Measurements from ENCODE around the gene ZBTB49.

ZBTB49 gene

GRCh38 chr4:4288098-4288497 is 2.0 kb upstream of the ZBTB49 start:
- H2AFZ ChIP-seq (ENCODE audit: low read depth): no peak overlapping the region
- H3K36me3 ChIP-seq (ENCODE audit: insufficient read depth): no peaks in the 10 kb centered on the region; the same call in 1 of the 2 replicates
- peaks cover 13% of the 10 kb centered on the region for H3K4me1 ChIP-seq (ENCODE audit: low read depth, poor library complexity, severe bottlenecking)
- no peaks in the 10 kb centered on the region for H4K20me1 ChIP-seq (ENCODE audit: insufficient read depth)
- peaks cover 36% of the 10 kb centered on the region for H3K79me2 ChIP-seq (ENCODE audit: insufficient read depth, low read depth)
- H3K27ac ChIP-seq: no peak overlapping the region
- no peaks in the 10 kb centered on the region for H3K27me3 ChIP-seq (ENCODE audit: insufficient read depth, low read depth)
- no peak for TF ChIP-seq CTCF (conservative IDR thresholded peaks at IDR 0.05; ENCODE audit: low read depth, low read length)
- no peak overlapping the region for H3K9ac ChIP-seq
- 0 out of 2 replicates have a peak overlapping the region, but pooled peaks have one; percentile 78 for H3K4me2 ChIP-seq
- H3K4me3 ChIP-seq (IDR thresholded peaks at IDR 0.05; ENCODE audit: insufficient read depth, low read depth, low read length): no peak overlapping the region

GRCh38 chr4:4289055-4289454 is 996 bp upstream of the ZBTB49 start:
- Histone ChIP-seq H4K20me1 (ENCODE audit: insufficient read depth) (no peaks in the 10 kb centered on the region), H3K27me3 (ENCODE audit: insufficient read depth, low read depth) (no peaks in the 10 kb centered on the region), H2AFZ (ENCODE audit: low read depth) (0 out of 2 replicates have a peak overlapping the region, but pooled peaks have one; percentile 52), H3K4me2 (peak overlapping the region; percentile 78), H3K4me1 (ENCODE audit: low read depth, poor library complexity, severe bottlenecking) (peaks cover 13% of the 10 kb centered on the region), H3K9ac (peak overlapping the region; percentile 83), H3K27ac (peak overlapping the region; percentile 53; the same call in 1 of the 2 replicates), H3K36me3 (ENCODE audit: insufficient read depth) (no peaks in the 10 kb centered on the region; the same call in 1 of the 2 replicates), H3K4me3 (IDR thresholded peaks at IDR 0.05; ENCODE audit: insufficient read depth, low read depth, low read length) (no peak overlapping the region), H3K79me2 (ENCODE audit: insufficient read depth, low read depth) (peaks cover 36% of the 10 kb centered on the region)
- no peak for TF ChIP-seq CTCF (conservative IDR thresholded peaks at IDR 0.05; ENCODE audit: low read depth, low read length)

- H3K4me2 ChIP-seq: peak overlapping the region; percentile 78
- no peaks in the 10 kb centered on the region; the same call in 1 of the 2 replicates for H3K36me3 ChIP-seq (ENCODE audit: insufficient read depth)
- H3K27me3 ChIP-seq (ENCODE audit: insufficient read depth, low read depth): no peaks in the 10 kb centered on the region
- no peak overlapping the region for H3K4me3 ChIP-seq (IDR thresholded peaks at IDR 0.05; ENCODE audit: insufficient read depth, low read depth, low read length)
- peak overlapping the region; percentile 53; the same call in 1 of the 2 replicates for H3K27ac ChIP-seq
- peaks cover 13% of the 10 kb centered on the region for H3K4me1 ChIP-seq (ENCODE audit: low read depth, poor library complexity, severe bottlenecking)
- peaks cover 36% of the 10 kb centered on the region for H3K79me2 ChIP-seq (ENCODE audit: insufficient read depth, low read depth)
- H3K9ac ChIP-seq: peak overlapping the region; percentile 83
- peak overlapping the region; percentile 52; the same call in 1 of the 2 replicates for H2AFZ ChIP-seq (ENCODE audit: low read depth)
- no peak for TF ChIP-seq CTCF (conservative IDR thresholded peaks at IDR 0.05; ENCODE audit: low read depth, low read length)
- no peaks in the 10 kb centered on the region for H4K20me1 ChIP-seq (ENCODE audit: insufficient read depth)
Observed at GRCh38 chr4:4289597-4289940, 482 bp upstream of the ZBTB49 start.

- Histone ChIP-seq H4K20me1 (ENCODE audit: insufficient read depth) (no peaks in the 10 kb centered on the region), H3K4me1 (ENCODE audit: low read depth, poor library complexity, severe bottlenecking) (peaks cover 13% of the 10 kb centered on the region), H3K4me3 (IDR thresholded peaks at IDR 0.05; ENCODE audit: insufficient read depth, low read depth, low read length) (no peak overlapping the region), H3K4me2 (no peak overlapping the region), H3K9ac (no peak overlapping the region), H3K27ac (no peak overlapping the region), H3K36me3 (ENCODE audit: insufficient read depth) (no peaks in the 10 kb centered on the region), H3K79me2 (ENCODE audit: insufficient read depth, low read depth) (peaks cover 16% of the 10 kb centered on the region), H3K27me3 (ENCODE audit: insufficient read depth, low read depth) (no peaks in the 10 kb centered on the region), H2AFZ (ENCODE audit: low read depth) (no peak overlapping the region)
- no peak for TF ChIP-seq CTCF (conservative IDR thresholded peaks at IDR 0.05; ENCODE audit: low read depth, low read length)
Observed at GRCh38 chr4:4293279-4293678, 3.2 kb downstream of the ZBTB49 start.
